ENCODE data around the gene TVP23A. TPM values are rescaled to one million over a fixed set of nuclear protein-coding genes. Genes with fewer than 3 reads are reported as not detected.

TVP23A gene
- total RNA-seq, 1 experiment from 2014 or later: 3.1 TPM

DNA sequence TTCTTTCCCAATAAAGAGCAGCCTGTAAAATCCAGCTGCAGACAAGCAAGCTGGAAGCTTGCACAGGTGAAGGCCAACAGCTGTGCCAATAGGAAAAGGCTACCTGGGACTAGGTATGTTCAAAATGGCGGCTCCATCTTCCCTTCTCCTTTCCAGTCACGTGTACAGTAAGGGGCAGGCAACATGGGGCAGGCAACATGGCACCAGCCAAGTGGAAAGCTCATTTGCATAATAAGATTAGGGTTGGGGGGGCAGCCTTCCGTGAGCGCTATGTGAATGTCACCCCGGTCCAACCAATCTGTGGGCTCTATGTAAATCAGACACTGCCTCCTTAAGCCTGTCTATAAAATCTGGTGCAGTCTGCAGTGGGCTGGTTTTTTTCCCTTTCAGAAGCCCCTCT, 31.3 kb downstream of the TVP23A start:
- DNase-seq: no peak
- no CpG with 5 or more reads among the region's 5 CpGs for WGBS (ENCODE audit: extremely low coverage, insufficient read length, low lambda C conversion rate)
- no peak overlapping the region for H3K4me2 ChIP-seq (ENCODE audit: insufficient read depth, insufficient read length, low read length)

More for the DNA sequence above, 31.3 kb downstream of the TVP23A start:
- Histone ChIP-seq H2BK5ac (ENCODE audit: insufficient read length, low read length) (no peak overlapping the region), H3K23ac (ENCODE audit: insufficient read length, low read depth, low read length) (no peak overlapping the region), H3K9me3 (ENCODE audit: control insufficient read depth, low read depth, low read length) (peaks cover 6% of the 10 kb centered on the region), H3K79me2 (ENCODE audit: insufficient read depth, low read length) (no peaks in the 10 kb centered on the region), H3K23me2 (ENCODE audit: insufficient read length, low read depth, low read length, poor library complexity, severe bottlenecking) (no peaks in the 10 kb centered on the region), H3K79me1 (ENCODE audit: insufficient read depth, low read depth, low read length, poor library complexity, severe bottlenecking) (no peaks in the 10 kb centered on the region), H3K56ac (ENCODE audit: insufficient read length, low read depth, low read length) (no peak overlapping the region), H2BK120ac (ENCODE audit: low read depth, low read length, poor library complexity, severe bottlenecking) (no peak overlapping the region), H3K4me1 (ENCODE audit: insufficient read depth, low read length) (no peaks in the 10 kb centered on the region), H2AFZ (ENCODE audit: low read length) (no peak overlapping the region), H4K8ac (replicated peaks; ENCODE audit: insufficient read length, low read depth, low read length) (no peak overlapping the region), H4K5ac (ENCODE audit: insufficient read length, low read depth, low read length) (no peak overlapping the region), H2AK5ac (ENCODE audit: insufficient read length, low read length) (no peak overlapping the region), H2BK20ac (ENCODE audit: low read depth, low read length, poor library complexity, severe bottlenecking) (no peak overlapping the region), H2BK12ac (ENCODE audit: insufficient read length, low read depth, low read length) (no peak overlapping the region), H3K27ac (ENCODE audit: insufficient read length, low read depth, low read length) (no peak overlapping the region), H3K14ac (ENCODE audit: insufficient read depth, low read length) (no peak overlapping the region), H4K20me1 (ENCODE audit: control insufficient read depth, insufficient read depth, insufficient read length) (no peaks in the 10 kb centered on the region), H2BK15ac (ENCODE audit: low read depth, low read length) (no peak overlapping the region), H3K4ac (ENCODE audit: low read depth, low read length) (no peak overlapping the region), H3K9ac (ENCODE audit: extremely low read depth, insufficient read length, low read length) (no peak overlapping the region), H3T11ph (ENCODE audit: low read length) (no peak overlapping the region), H4K91ac (ENCODE audit: insufficient read length, low read depth, low read length) (no peak overlapping the region), H3K27me3 (ENCODE audit: insufficient read depth, low read length) (no peaks in the 10 kb centered on the region), H3K18ac (ENCODE audit: insufficient read length, low read depth, low read length) (no peak overlapping the region)
- TF ChIP-seq, protein P1, sequence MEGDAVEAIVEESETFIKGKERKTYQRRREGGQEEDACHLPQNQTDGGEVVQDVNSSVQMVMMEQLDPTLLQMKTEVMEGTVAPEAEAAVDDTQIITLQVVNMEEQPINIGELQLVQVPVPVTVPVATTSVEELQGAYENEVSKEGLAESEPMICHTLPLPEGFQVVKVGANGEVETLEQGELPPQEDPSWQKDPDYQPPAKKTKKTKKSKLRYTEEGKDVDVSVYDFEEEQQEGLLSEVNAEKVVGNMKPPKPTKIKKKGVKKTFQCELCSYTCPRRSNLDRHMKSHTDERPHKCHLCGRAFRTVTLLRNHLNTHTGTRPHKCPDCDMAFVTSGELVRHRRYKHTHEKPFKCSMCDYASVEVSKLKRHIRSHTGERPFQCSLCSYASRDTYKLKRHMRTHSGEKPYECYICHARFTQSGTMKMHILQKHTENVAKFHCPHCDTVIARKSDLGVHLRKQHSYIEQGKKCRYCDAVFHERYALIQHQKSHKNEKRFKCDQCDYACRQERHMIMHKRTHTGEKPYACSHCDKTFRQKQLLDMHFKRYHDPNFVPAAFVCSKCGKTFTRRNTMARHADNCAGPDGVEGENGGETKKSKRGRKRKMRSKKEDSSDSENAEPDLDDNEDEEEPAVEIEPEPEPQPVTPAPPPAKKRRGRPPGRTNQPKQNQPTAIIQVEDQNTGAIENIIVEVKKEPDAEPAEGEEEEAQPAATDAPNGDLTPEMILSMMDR (conservative IDR thresholded peaks at IDR 0.05): no peak
- Mint-ChIP-seq H3K9me3 (peaks cover 23 to 27% of the 10 kb centered on the region in 2 experiments), H3K27ac (no peak overlapping the region), H3K4me1 (peaks cover 26% of the 10 kb centered on the region in 2 experiments), H3K4me3 (no peak overlapping the region), H3K27me3 (ENCODE audit: low read depth) (peaks cover 2% of the 10 kb centered on the region), H3K36me3 (ENCODE audit: insufficient read depth in 1 of 3, low read depth in 3 of 3) (peaks cover 9 to 38% (median 20%) of the 10 kb centered on the region in 3 experiments; a peak in 6 of 7 replicates)
